ENCODE data around the gene MMP1. TPM values are rescaled to one million over a fixed set of nuclear protein-coding genes. Genes with fewer than 3 reads are reported as not detected.

Gene MMP1
- total RNA-seq, 1 donor from 2014 or later: 2.7 TPM

- no peak overlapping the region for H3K4me3 ChIP-seq (ENCODE audit: low read depth, low read length)
- no peak for TF ChIP-seq CTCF (conservative IDR thresholded peaks at IDR 0.05; ENCODE audit: low read depth, low read length)
- no peak for DNase-seq (ENCODE audit: low read depth)
These were observed 12.0 kb upstream of the MMP1 start for GRCh38 chr11:102809971-102810370.

- DNase-seq (ENCODE audit: low read depth): no peak
- peak; percentile 56 for TF ChIP-seq CTCF (conservative IDR thresholded peaks at IDR 0.05; ENCODE audit: low read depth, low read length)
- no peak overlapping the region for H3K4me3 ChIP-seq (ENCODE audit: low read depth, low read length)
These were observed 10.0 kb upstream of the MMP1 start for GRCh38 chr11:102807921-102808320.

GRCh38 chr11:102806296-102806695 is 8.3 kb upstream of the MMP1 start:
- TF ChIP-seq CTCF (conservative IDR thresholded peaks at IDR 0.05; ENCODE audit: low read depth, low read length): no peak
- no peak overlapping the region for H3K4me3 ChIP-seq (ENCODE audit: low read depth, low read length)
- DNase-seq (ENCODE audit: low read depth): no peak

GRCh38 chr11:102802341-102802740 is 4.4 kb upstream of the MMP1 start:
- no peak for TF ChIP-seq CTCF (conservative IDR thresholded peaks at IDR 0.05; ENCODE audit: low read depth, low read length)
- DNase-seq (ENCODE audit: low read depth): no peak
- H3K4me3 ChIP-seq (ENCODE audit: low read depth, low read length): no peak overlapping the region

GRCh38 chr11:102800767-102801166 is 2.8 kb upstream of the MMP1 start:
- no peak for TF ChIP-seq CTCF (conservative IDR thresholded peaks at IDR 0.05; ENCODE audit: low read depth, low read length)
- no peak for DNase-seq (ENCODE audit: low read depth)
- no peak overlapping the region for H3K4me3 ChIP-seq (ENCODE audit: low read depth, low read length)

GRCh38 chr11:102799681-102800340 is 1.9 kb upstream of the MMP1 start:
- no peak overlapping the region for H3K4me3 ChIP-seq (ENCODE audit: low read depth, low read length)
- TF ChIP-seq CTCF (conservative IDR thresholded peaks at IDR 0.05; ENCODE audit: low read depth, low read length): no peak
- DNase-seq (ENCODE audit: low read depth): no peak

- no peak overlapping the region for H3K4me3 ChIP-seq (ENCODE audit: low read depth, low read length)
- TF ChIP-seq CTCF (conservative IDR thresholded peaks at IDR 0.05; ENCODE audit: low read depth, low read length): peak; percentile 65
- no peak for DNase-seq (ENCODE audit: low read depth)
These were observed 3.6 kb downstream of the MMP1 start for GRCh38 chr11:102794382-102794781.

Data from epithelial cell of proximal tubule (primary cell).